Measurements from ENCODE around the gene SCUBE2.

Gene SCUBE2

DNA sequence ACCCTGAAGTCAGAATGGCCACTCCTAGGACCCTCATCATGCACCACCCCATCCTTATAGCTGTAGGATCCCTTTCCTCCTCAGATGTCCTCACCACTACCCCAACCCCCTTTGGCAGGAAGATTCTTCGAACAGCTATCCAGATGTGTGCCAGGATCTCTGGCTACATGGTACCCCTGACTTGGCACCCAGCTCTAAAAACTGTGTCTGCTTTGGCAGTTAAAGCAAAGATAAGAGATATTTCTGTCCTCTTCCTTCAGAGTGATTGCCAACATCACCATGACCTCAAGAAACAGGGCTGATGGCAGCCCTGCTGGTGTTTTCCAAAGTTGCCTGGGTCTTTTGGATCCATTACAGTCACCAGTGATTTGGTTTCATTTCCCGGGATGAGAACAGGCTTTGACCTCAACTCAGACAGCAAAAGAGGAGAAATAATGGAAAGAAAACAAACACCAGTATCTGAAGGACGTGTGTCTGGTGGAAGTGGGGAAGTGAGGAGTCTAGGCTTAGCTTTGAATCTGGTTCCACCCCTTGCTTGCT, 83.3 kb downstream of the SCUBE2 start:
- Mint-ChIP-seq H3K36me3 (ENCODE audit: low read depth) (no peaks in the 10 kb centered on the region), H3K9me3 (peaks cover 26% of the 10 kb centered on the region), H3K4me1 (peaks cover 12% of the 10 kb centered on the region), H3K27ac (no peak overlapping the region), H3K27me3 (ENCODE audit: low read depth) (peaks cover 64% of the 10 kb centered on the region), H3K4me3 (no peak overlapping the region)
- TF ChIP-seq CTCF (IDR thresholded peaks at IDR 0.05; ENCODE audit: unreplicated experiment in 3 of 3), result no peak

DNA sequence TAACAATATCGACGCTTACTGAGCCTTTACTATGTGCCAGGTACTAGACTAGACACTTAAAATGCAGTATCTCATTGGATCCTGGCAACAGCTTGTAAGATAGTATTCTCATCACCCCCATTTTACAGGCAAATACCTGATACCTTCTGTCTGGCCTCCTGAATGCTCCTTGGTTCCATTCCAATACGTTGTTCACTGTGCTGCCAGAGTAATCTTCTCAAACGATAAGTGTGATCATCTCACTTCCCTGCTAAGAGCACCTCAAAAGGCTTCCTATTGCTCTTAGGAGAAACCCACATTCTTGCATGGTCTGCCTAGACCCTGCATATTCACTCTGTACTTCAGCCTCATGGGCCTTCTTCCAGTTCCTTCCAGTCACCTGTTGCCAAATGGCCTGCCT, 86.3 kb downstream of the SCUBE2 start:
- peak overlapping the region; percentile 69 to 74 (median 73) for H3K4me3 Mint-ChIP-seq
- H3K27ac Mint-ChIP-seq, result no peak overlapping the region
- peaks cover 5% of the 10 kb centered on the region for H3K9me3 Mint-ChIP-seq

DNA sequence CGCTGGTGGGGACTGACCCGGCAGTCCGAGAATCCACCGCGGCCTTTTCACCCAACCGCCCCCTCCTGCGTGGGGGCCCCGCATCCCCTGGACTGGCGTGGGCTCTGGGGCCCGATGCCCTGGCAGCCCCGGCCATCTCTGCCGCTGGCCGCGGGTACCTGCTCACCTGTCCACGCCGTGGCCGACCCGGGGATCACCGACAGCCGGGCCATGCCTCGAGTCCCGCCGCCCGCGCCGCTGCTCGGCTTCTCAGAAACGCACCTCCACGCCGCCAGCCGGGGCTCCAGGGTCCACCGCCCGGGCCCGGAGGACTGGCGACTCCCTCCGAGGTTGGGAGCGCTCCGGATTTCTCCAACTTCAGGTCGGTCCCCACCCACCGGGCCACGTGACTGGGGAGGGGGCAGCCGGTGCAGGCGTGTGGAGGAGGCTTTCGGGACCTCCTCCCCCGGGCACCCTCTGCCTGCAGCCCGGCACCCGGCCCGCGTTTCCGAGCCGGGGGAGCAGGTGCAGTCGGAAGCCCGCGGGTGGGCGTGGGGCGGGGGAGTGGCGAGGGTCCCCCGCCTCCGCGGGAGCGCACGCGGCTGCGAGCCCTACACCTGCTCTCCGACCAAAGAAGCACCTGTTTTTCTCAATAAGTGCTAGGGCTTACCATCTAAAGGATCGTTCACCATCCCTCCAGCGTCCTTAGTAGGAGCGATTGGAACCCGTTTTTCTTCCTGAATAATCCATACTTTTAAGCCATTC, 87.0 kb downstream of the SCUBE2 start:
- Mint-ChIP-seq H3K4me1 (peaks cover 13% of the 10 kb centered on the region), H3K27me3 (ENCODE audit: low read depth) (peaks cover 85% of the 10 kb centered on the region), H3K4me3 (peak overlapping the region; percentile 69 to 74 (median 73)), H3K27ac (no peak overlapping the region), H3K36me3 (ENCODE audit: low read depth) (no peaks in the 10 kb centered on the region), H3K9me3 (peaks cover 3% of the 10 kb centered on the region)
- no peak for TF ChIP-seq CTCF (IDR thresholded peaks at IDR 0.05; ENCODE audit: unreplicated experiment in 3 of 3)

More for the DNA sequence above, 86.3 kb downstream of the SCUBE2 start:
- Mint-ChIP-seq H3K27me3 (ENCODE audit: low read depth) (peaks cover 86% of the 10 kb centered on the region), H3K36me3 (ENCODE audit: low read depth) (no peaks in the 10 kb centered on the region), H3K4me1 (peaks cover 13% of the 10 kb centered on the region)
- TF ChIP-seq CTCF (IDR thresholded peaks at IDR 0.05; ENCODE audit: unreplicated experiment in 3 of 3), result no peak

DNA sequence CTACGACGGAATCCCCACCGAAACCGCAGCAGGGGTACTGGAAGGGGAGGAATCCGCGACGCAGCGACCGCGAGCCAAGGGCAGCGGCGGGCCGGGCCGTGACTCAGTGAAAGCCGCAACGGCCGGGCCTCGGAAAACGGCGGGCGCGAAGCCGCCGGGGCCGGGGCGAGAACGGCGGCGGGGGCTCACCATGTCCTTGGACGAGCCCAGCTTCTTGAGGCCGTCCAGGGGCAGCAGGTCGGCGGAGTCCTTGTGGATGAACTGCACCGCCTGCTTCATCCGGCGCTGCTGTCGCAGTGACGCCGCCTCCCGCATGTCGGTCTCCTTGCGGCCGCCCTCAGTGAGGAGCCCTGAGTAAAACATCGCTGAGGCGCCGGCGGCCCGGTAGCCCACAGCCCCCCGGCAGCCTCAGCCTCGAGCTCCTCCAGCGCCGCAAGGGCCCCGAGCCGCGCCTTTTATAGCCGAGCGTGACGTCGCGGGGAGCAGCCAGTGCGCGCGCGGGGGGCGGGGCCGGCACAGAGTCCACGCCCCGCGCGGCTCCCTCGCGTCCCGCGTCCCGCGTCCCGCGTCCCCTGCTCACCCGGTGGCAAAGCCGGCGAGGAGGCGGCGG, 87.7 kb downstream of the SCUBE2 start, which contains the start of gene NRIP3:
NRIP3 (minus strand) TSS at position 429 of the 610 bp plus-strand sequence; CDS start at position 363, 66 bp downstream.
- Mint-ChIP-seq H3K27ac (no peak within 1 kb of the TSS), H3K36me3 (ENCODE audit: low read depth) (no peaks in the 10 kb centered on the region), H3K27me3 (ENCODE audit: low read depth) (peaks cover 78% of the 10 kb centered on the region), H3K9me3 (peaks cover under 1% of the 10 kb centered on the region), H3K4me1 (peaks cover 13% of the 10 kb centered on the region), H3K4me3 (peak within 1 kb of the TSS; percentile 79 to 84 (median 83))
- no peak for TF ChIP-seq CTCF (IDR thresholded peaks at IDR 0.05; ENCODE audit: unreplicated experiment in 3 of 3)

DNA sequence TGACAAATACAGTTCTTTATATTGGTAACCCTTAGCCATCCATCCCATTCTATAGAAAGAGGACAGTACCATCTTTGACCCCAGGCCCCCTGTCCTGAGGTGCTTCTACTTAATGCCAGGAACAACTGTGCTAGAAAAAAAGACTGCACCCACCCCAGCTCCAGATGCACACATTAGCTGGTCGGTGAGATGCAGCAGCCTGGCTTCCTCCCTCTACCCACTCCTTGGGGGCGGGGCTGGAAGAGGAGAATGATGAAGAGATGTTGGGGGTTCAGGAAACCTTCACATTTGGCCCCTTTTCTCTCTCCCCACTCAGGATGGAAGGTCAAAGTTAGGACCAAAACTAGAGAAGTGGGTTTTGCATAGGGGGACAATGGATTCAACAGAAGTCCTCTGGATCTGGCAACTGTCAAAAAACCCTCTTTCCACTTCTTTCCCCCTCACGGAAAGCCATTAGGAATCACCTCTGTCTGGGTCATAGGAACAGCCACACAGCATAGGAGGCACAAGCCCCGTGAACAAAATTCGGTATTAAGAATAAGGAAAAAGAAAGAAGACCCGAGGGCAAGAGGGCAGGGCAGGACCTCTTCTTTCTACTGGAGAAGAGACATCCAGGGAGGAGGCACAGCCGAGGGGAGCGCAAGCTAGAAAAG, 88.4 kb downstream of the SCUBE2 start:
- H3K27me3 Mint-ChIP-seq (ENCODE audit: low read depth), result peaks cover 72% of the 10 kb centered on the region
- TF ChIP-seq CTCF (IDR thresholded peaks at IDR 0.05; ENCODE audit: unreplicated experiment in 3 of 3), result no peak
- no peaks in the 10 kb centered on the region for H3K36me3 Mint-ChIP-seq (ENCODE audit: low read depth)
- H3K9me3 Mint-ChIP-seq, result no peaks in the 10 kb centered on the region
- H3K27ac Mint-ChIP-seq, result no peak overlapping the region
- peak overlapping the region; percentile 79 to 84 (median 83) for H3K4me3 Mint-ChIP-seq
- H3K4me1 Mint-ChIP-seq, result peaks cover 13% of the 10 kb centered on the region
